Central memory CD8-positive, alpha-beta T cell (primary cell): ENCODE data around the gene ARHGEF38.
"Not testable (repeated sequence)": the region's sequence is repeated elsewhere in the genome, so short reads cannot be mapped to it uniquely, and the experiment has no call there.

Experiments used
- ATAC-seq: fragments of 150-1000 bp; cut with Tn5 transposase; replicated peaks from 2 replicates; pipeline ENCODE4 v1.10.0; 2022; ENCODE audit warnings: mild to moderate bottlenecking, moderate FRiP score, moderate number of reproducible peaks; ENCODE audit not compliant: poor library complexity, severe bottlenecking; ENCODE audit errors: extremely low read depth
- DNase-seq, 2 donors: peaks; one replicate each; pipeline ENCODE4 v3.0.0; 2021; ENCODE audit warnings: low spot score in 2 of 2
- H3K27ac Mint-ChIP-seq: one replicate; pipeline ENCODE4 v1.8.0; 2022; ENCODE audit warnings: low read depth, mild to moderate bottlenecking, moderate library complexity, mixed read lengths
- H3K27me3 Mint-ChIP-seq: one replicate; pipeline ENCODE4 v1.8.0; 2022; ENCODE audit warnings: mixed read lengths
- H3K36me3 Mint-ChIP-seq: one replicate; pipeline ENCODE4 v1.8.0; 2022; ENCODE audit warnings: mild to moderate bottlenecking, moderate library complexity, mixed read lengths; ENCODE audit not compliant: insufficient read depth
- H3K4me1 Mint-ChIP-seq: one replicate; pipeline ENCODE4 v1.8.0; 2022; ENCODE audit warnings: mixed read lengths
- H3K4me3 Mint-ChIP-seq: one replicate; pipeline ENCODE4 v1.8.0; 2022; ENCODE audit warnings: mild to moderate bottlenecking, moderate library complexity, mixed read lengths
- H3K9me3 Mint-ChIP-seq: one replicate; pipeline ENCODE4 v1.8.0; 2022; ENCODE audit warnings: mixed read lengths

The ARHGEF38 gene

DNA sequence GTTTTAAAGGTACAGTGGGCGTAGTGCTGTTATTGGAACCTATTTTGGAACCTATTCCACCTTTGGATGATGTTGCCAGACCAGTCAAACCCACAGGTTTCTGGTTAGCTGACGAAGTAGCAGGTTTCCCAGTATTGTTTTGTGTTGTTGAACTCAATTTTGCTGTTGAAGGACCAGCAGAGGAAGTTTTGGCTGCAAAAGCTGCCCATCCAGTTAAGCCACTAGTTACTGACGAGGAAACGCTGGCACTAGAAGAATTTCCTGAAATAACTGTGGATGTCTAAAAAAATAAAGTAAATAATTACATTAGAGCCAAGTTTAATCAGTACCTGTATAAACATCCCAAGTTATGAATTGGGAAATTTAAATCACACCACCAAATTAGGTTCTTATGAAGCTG, 130.6 kb downstream of the ARHGEF38 start:
- Mint-ChIP-seq H3K4me3 (no peak overlapping the region), H3K27me3 (no peaks in the 10 kb centered on the region), H3K36me3 (peaks cover 32% of the 10 kb centered on the region), H3K9me3 (no peaks in the 10 kb centered on the region), H3K27ac (no peak overlapping the region), H3K4me1 (no peaks in the 10 kb centered on the region)
- DNase-seq (no peak), ATAC-seq (no peak)

DNA sequence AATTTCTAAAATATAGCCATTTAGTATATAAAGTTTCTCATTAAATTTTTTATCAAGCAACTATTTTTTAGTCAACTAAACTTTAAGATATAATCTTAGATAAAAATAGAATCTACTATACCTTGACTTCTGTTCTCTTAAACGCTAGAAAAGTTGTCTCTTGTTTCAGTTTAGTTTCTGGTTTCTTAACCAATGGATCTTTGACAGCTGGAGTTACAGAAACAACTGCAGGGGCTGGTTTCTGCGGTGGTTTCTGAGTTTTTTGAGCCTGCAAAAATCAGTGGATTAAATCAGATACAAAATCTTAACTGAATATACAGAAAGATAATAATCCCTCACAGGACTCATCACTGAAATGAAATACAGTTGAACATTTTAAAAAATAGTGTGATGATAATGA, 134.2 kb downstream of the ARHGEF38 start:
- Mint-ChIP-seq H3K27me3 (no peaks in the 10 kb centered on the region), H3K36me3 (peaks cover 47% of the 10 kb centered on the region), H3K9me3 (no peaks in the 10 kb centered on the region)

GRCh38 chr4:105694812-105695211, 142.4 kb downstream of the ARHGEF38 start:
- not testable (repeated sequence) for H3K27me3 Mint-ChIP-seq, H3K4me1 Mint-ChIP-seq, H3K4me3 Mint-ChIP-seq, H3K27ac Mint-ChIP-seq, H3K9me3 Mint-ChIP-seq, ATAC-seq, DNase-seq
- peaks cover 21% of the 10 kb centered on the region for H3K36me3 Mint-ChIP-seq

More for the DNA sequence above, 134.2 kb downstream of the ARHGEF38 start:
- Mint-ChIP-seq H3K4me3 (no peak overlapping the region), H3K4me1 (peaks cover 4% of the 10 kb centered on the region), H3K27ac (peak overlapping the region; percentile 38)
- ATAC-seq, result no peak
- no peak for DNase-seq

GRCh38 chr4:105695832-105696231, 143.4 kb downstream of the ARHGEF38 start:
- not testable (repeated sequence) for H3K27ac Mint-ChIP-seq, H3K9me3 Mint-ChIP-seq, ATAC-seq, H3K27me3 Mint-ChIP-seq, H3K4me1 Mint-ChIP-seq, H3K4me3 Mint-ChIP-seq, DNase-seq
- H3K36me3 Mint-ChIP-seq, result peaks cover 23% of the 10 kb centered on the region

- ATAC-seq, result no peak
- no peak overlapping the region for H3K27ac Mint-ChIP-seq
These were observed 146.2 kb downstream of the ARHGEF38 start for GRCh38 chr4:105698607-105699006.

DNA sequence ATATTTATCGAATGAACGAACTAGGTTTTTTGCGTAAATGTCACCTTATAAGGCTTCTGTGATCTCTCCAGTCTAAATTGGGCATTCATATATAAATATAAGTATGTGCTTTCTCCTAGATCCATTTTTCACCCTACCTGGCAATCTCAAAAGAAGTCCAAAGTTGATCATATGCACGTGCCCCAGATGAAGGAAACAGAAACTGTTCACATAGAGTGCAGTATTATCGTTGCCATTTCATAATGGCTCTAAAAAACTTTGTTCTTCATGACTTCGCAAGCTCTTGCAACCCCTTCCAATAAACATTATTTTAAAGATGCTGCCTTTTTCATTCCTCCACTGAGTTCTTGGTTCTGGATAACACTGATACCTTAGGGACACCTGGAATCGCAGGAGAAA, 155.4 kb downstream of the ARHGEF38 start:
- ATAC-seq, result no peak
- Mint-ChIP-seq H3K27ac (peak overlapping the region; percentile 95), H3K9me3 (no peaks in the 10 kb centered on the region), H3K4me1 (peaks cover 37% of the 10 kb centered on the region), H3K36me3 (peaks cover 11% of the 10 kb centered on the region), H3K4me3 (peak overlapping the region; percentile 95), H3K27me3 (no peaks in the 10 kb centered on the region)
- DNase-seq, result no peak

More at GRCh38 chr4:105698607-105699006, 146.2 kb downstream of the ARHGEF38 start:
- H3K27me3 Mint-ChIP-seq, result no peaks in the 10 kb centered on the region
- no peak for DNase-seq
- peaks cover 12% of the 10 kb centered on the region for H3K4me1 Mint-ChIP-seq
- no peak overlapping the region for H3K4me3 Mint-ChIP-seq
- H3K9me3 Mint-ChIP-seq, result no peaks in the 10 kb centered on the region
- peaks cover 18% of the 10 kb centered on the region for H3K36me3 Mint-ChIP-seq

- Mint-ChIP-seq H3K27me3 (no peaks in the 10 kb centered on the region), H3K4me1 (peaks cover 37% of the 10 kb centered on the region), H3K27ac (peak within 1 kb of the TSS; percentile 95), H3K9me3 (no peaks in the 10 kb centered on the region), H3K36me3 (peaks cover 11% of the 10 kb centered on the region), H3K4me3 (peak within 1 kb of the TSS; percentile 95)
- DNase-seq, result peak; percentile 83 to 85
- peak; percentile 87 for ATAC-seq
These were observed 156.0 kb downstream of the ARHGEF38 start, which contains the start of the genes GSTCD and INTS12 for GRCh38 chr4:105708181-105709080. Gene GSTCD (plus strand): TSS chr4:105708784. CDS start chr4:105717614, 8,830 bp downstream. Gene INTS12 (minus strand): TSS chr4:105708689. CDS start chr4:105700005, 8,684 bp downstream.

- Mint-ChIP-seq H3K4me3 (peak overlapping the region; percentile 95), H3K27me3 (no peaks in the 10 kb centered on the region), H3K9me3 (no peaks in the 10 kb centered on the region), H3K4me1 (peaks cover 37% of the 10 kb centered on the region), H3K27ac (peak overlapping the region; percentile 95), H3K36me3 (peaks cover 11% of the 10 kb centered on the region)
- DNase-seq, result peak in 1 of 2 donors; percentile 10
- peak; percentile 16 for ATAC-seq
These were observed 156.6 kb downstream of the ARHGEF38 start for GRCh38 chr4:105709081-105709450.

DNA sequence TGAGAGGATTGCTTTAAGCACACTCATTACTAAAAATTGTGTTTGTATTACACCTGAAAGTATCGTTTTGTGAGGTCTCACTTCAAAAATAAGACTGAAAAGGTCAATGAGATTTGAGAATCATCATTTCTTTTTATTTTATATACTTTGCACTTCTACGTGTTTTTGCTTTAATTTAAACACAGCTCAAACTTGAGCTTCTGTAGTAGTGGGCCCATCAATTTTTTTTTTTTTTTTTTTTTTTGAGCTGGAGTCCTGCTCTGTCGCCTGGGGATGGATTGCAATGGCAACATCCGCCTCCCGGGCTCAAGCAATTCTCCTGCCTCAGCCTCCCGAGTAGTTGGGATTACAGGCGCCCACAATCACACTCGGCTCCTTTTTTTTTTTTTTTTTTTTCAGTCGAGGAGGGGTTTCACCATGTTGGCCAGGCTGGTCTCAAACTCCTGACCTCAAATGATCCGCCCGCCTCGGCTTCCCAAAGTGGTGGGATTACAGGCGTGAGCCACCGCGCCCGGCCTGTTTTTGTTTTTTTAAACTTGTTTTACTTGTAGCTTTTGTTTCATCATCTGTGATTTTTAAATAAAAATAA, 157.7 kb downstream of the ARHGEF38 start:
- ATAC-seq (no peak), DNase-seq (no peak)
- H3K4me1 Mint-ChIP-seq, result peaks cover 37% of the 10 kb centered on the region
- H3K36me3 Mint-ChIP-seq, result peaks cover 11% of the 10 kb centered on the region
- H3K4me3 Mint-ChIP-seq, result no peak overlapping the region
- no peaks in the 10 kb centered on the region for H3K27me3 Mint-ChIP-seq
- H3K9me3 Mint-ChIP-seq, result no peaks in the 10 kb centered on the region
- H3K27ac Mint-ChIP-seq, result no peak overlapping the region

- Mint-ChIP-seq H3K4me1 (peaks cover 33% of the 10 kb centered on the region), H3K36me3 (peaks cover 11% of the 10 kb centered on the region), H3K27me3 (no peaks in the 10 kb centered on the region), H3K9me3 (no peaks in the 10 kb centered on the region), H3K4me3 (no peak overlapping the region), H3K27ac (no peak overlapping the region)
- DNase-seq (no peak), ATAC-seq (no peak)
These were observed 158.3 kb downstream of the ARHGEF38 start for GRCh38 chr4:105710678-105711077.

GRCh38 chr4:105712766-105713165, 160.3 kb downstream of the ARHGEF38 start:
- H3K27ac Mint-ChIP-seq, result no peak overlapping the region
- no peak overlapping the region for H3K4me3 Mint-ChIP-seq
- DNase-seq (no peak), ATAC-seq (no peak)
- H3K27me3 Mint-ChIP-seq, result no peaks in the 10 kb centered on the region
- peaks cover 10% of the 10 kb centered on the region for H3K36me3 Mint-ChIP-seq
- H3K9me3 Mint-ChIP-seq, result no peaks in the 10 kb centered on the region
- H3K4me1 Mint-ChIP-seq, result peaks cover 14% of the 10 kb centered on the region

GRCh38 chr4:105714071-105714521, 161.7 kb downstream of the ARHGEF38 start:
- no peak overlapping the region for H3K27ac Mint-ChIP-seq
- no peak overlapping the region for H3K4me3 Mint-ChIP-seq
- no peak for ATAC-seq
- no peaks in the 10 kb centered on the region for H3K27me3 Mint-ChIP-seq
- H3K9me3 Mint-ChIP-seq, result no peaks in the 10 kb centered on the region
- H3K4me1 Mint-ChIP-seq, result peaks cover 4% of the 10 kb centered on the region
- H3K36me3 Mint-ChIP-seq, result peaks cover 2% of the 10 kb centered on the region
- no peak for DNase-seq

- Mint-ChIP-seq H3K27me3 (no peaks in the 10 kb centered on the region), H3K36me3 (no peaks in the 10 kb centered on the region), H3K4me3 (no peak overlapping the region), H3K27ac (no peak overlapping the region), H3K4me1 (no peaks in the 10 kb centered on the region), H3K9me3 (no peaks in the 10 kb centered on the region)
- no peak for ATAC-seq
- no peak for DNase-seq
These were observed 162.5 kb downstream of the ARHGEF38 start for GRCh38 chr4:105714932-105715331.
